NAMALWA (cell line): ENCODE data around the gene FYN.
"Not testable (repeated sequence)": the region's sequence is repeated elsewhere in the genome, so short reads cannot be mapped to it uniquely, and the experiment has no call there.

Experiments used
- DNase-seq: peaks from one replicate; pipeline ENCODE4 v3.0.0-alpha.2; 2015; ENCODE audit warnings: low spot score

FYN gene

GRCh38 chr6:111789598-111789997 lies 83.7 kb downstream of the FYN start:
- no peak for DNase-seq

DNA sequence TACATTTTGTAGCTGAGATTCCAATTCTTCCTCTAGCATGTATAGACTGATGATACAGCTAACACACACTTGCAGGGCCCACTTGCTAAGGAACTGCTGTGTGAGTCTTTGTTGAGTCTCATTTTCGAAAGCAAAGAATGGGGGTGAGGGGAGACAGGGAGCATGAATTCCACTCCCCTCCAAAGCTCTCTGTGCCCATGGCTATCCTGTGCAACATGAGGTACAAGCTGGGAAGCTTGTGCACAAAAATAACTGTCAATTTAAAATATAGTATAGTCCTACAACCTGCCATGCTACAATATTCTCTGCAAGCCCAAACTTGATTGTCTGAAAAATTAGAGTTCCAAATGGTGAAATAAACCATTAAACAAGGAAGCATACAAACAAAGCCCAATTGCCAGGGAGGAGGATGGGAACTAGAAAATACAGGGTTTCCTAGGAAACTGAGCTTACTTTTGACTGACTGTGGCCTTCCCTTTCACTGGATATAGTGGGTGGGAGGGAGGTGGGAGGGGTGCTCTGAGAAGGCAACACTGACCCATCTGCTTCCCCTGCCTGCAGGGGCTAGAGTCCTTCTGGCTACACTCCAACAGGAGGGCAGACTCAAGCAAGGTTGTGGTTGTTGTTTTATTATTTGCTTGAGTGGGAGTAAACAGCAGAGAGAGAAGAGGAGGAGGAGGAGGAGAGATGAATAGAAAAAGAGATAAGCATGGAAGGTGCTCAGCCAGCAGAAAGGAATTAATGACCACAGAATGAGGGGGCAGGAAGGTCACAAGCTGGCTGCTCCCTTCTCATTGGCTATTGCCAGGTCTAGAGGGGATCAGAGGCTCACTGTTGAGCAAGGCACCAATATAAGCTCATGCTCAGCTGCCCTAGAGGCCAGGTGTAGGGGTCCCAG lies 84.6 kb downstream of the FYN start:
- DNase-seq = no peak

DNA sequence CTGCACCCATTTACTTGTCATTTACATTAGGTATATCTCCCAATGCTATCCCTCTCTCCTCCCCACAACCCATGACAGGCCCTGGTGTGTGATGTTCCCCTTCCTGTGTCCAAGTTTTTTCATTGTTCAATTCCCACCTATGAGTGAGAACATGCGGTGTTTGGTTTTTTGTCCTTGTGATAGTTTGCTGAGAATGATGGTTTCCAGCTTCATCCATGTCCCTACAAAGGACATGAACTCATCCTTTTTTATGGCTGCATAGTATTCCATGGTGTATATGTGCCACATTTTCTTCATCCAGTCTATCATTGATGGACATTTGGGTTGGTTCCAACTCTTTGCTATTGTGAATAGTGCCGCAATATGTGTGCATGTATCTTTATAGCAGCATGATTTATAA lies 87.1 kb downstream of the FYN start:
- not testable (repeated sequence) for DNase-seq

DNA sequence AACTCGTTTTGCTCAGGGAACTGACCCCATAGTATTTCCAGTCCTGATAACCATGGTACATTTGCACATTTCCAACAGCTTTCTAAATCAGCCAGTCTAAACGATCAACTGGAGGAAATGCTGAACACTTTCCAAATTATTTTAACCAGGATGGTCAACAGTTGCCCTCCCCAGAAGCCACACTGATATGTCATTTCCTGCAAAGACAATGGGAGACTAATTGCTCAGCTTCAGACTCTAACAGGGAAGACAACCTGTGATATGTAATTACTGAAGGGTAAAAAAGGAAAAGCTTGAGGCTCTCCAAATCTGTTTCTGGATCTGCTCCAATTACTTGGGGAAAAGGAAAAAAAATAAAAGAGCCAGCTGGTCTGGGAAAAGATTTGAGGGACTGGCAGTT lies 88.8 kb downstream of the FYN start:
- DNase-seq = no peak

GRCh38 chr6:111782887-111783466 lies 90.3 kb downstream of the FYN start:
- no peak for DNase-seq

DNA sequence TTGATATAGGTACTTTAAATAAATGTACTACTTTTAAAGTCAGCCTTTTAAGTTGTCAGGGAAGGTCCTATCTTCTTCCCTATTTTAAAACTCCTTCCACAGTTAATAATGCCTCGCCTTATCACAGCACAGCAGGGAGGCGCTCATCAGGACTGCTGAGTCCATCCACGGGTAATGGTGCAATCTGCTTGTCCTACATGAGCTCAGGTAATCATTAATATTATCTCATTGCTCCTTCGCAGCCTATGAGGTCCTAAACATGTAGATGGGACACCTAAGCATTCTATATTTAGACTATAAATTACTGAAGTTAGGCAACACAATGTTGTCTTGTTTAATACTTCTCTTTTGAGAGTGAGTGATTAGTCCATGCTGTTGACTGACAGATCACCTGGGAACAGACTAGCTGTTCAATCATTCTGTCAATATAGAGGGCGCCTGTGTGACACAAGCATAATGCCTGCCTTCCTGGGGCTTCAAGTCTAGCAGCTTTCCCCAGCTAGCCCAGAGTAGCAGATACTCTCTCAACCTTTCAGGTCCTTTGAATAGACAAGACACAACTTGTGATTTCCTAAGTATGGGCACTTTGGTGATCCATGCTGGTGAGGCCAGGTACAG lies 91.0 kb downstream of the FYN start:
- DNase-seq = no peak

DNA sequence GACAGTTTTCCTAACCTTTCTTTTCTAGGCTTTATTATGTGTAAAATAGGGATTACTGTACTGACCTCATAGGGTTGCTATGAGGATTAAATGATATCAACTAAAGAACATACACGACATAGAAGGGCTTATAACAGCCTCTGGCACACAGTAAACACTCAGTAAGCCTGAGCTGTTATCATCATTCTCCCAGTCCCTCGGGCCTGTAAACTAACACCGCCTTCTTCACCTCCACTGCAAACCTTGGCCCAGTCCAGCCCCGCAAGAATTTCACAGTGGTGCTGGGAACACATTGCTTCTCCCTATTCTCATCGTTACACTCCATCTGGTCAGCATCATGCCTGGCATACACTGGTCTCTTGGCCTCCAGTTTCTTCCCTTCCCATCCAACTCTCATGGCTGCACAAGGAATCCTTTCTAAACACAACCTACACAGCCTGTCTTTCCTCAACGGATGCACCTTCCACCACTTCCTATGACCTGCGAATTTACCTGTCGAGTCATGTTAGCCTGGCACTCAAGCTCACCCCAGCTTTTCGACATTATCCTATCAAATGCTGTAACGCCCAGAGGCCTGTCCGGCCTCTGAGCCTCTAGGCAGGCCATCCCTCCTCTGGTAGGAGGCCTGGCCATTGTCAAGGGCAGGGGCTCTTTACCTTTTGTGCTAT lies 92.1 kb downstream of the FYN start:
- DNase-seq = no peak

DNA sequence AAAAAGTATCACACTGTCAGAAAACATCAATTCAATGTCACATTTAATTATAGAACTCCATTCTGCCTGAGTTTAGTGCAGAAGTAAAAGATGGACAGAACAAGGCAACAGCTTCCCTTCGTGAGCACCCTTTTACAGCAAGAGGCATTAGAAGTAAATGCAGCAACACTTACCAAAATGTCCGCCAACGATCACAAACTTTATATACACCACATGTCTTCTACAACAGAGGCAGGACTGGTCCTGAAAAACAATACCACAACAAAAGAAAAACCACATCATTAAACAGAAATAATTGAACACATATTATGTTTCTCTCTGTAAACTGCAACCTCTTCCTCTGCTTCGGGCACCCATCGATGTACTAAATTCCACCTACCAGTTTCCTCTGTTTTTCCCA lies 92.9 kb downstream of the FYN start:
- DNase-seq = no peak

GRCh38 chr6:111779660-111780059 lies 93.6 kb downstream of the FYN start:
- no peak for DNase-seq

DNA sequence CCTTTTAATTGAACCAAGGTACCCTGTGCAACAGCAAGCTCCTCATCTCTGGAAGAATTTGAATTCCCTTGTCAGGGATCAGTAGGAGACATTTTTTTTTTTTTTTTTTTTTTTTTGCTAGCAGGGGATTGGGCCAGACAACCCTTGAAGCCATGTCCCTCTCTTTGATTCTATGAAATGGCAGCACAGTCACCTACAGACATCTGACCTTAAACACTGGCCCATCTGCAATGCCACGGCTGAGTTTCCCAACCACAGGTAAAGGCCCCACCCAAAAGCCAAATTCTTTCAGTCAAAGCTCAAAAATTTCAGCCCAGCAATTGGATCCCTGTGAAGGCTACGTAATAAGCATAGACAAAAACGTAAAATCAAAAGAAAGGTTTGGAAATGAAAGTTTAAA lies 94.2 kb downstream of the FYN start:
- no peak for DNase-seq

GRCh38 chr6:111777357-111777756 lies 95.9 kb downstream of the FYN start:
- no peak for DNase-seq

- DNase-seq = no peak
These were observed 96.7 kb downstream of the FYN start for GRCh38 chr6:111776236-111777221.

- no peak for DNase-seq
These were observed 97.9 kb downstream of the FYN start for GRCh38 chr6:111775145-111775922.

GRCh38 chr6:111774346-111774703 lies 98.9 kb downstream of the FYN start:
- no peak for DNase-seq

DNA sequence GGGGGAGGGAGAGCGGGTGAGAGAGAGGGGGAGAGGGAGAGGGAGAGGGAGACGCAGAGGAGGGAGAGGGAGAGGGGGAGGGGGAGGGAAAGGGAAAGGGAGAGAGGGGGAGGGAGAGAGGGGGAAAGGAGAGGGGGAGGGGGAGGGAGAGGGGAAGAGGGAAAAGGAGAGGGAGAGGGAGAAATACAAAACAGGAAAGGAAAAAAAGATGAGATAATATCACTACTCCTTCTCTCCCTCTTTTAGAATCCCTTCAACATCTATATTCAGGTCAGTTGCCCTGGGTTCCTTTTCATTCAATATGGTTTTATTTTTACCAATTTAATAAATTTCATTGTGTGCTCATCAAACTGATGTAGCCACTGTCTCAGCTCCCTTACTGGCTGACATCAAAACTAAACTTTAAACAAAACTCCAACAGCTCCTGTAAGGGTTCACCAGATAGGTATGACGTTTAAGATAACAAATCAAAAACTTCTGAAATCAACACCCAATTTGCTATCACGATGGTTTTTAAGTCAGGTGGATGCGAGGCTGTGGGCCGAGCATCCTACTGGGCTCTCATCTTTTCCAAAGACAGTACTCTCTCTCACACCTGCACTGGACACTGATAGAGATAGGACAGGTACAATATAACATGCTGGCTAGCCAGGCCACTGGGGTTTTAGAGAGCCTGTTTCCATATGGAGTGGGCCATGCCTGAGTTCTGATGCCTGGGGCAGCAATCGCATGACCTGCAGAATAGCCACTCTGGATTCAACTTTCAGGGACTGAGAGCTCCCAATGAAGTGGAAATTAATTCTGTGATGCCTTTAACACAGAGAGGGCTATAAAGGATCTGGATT lies 99.5 kb downstream of the FYN start:
- DNase-seq = no peak

- no peak for DNase-seq
These were observed 100.9 kb downstream of the FYN start for GRCh38 chr6:111772381-111772780.

GRCh38 chr6:111771629-111772028 lies 101.6 kb downstream of the FYN start:
- no peak for DNase-seq

DNA sequence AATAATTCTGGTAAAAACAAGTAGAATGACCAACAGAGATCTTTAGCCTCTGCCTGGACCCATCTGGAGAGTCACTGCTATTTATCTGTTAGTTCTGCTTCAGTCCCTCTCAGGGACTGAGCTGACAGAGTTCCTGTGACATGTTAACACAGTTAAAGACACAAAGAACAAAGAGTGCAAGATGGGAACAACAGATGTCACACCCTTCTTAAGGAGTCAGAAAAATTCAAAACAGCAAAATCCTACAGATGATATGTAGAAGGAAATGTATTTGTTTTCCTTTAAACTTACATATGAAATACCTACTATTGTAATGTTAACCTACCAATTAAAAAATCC lies 102.2 kb downstream of the FYN start:
- no peak for DNase-seq

GRCh38 chr6:111770263-111771093 lies 102.8 kb downstream of the FYN start:
- DNase-seq = no peak
